Thoracic aorta (tissue), 2 donors: ENCODE data around the gene WIPF2. TPM values are rescaled to one million over a fixed set of nuclear protein-coding genes. Genes with fewer than 3 reads are reported as not detected.

Experiments used
- ATAC-seq: fragments of 150-250 bp; one replicate; pipeline ENCODE4 v1.8.0; 2017; ENCODE audit warnings: low read depth; ENCODE audit not compliant: insufficient number of reproducible peaks, low FRiP score
- DNase-seq: peaks from one replicate; pipeline ENCODE4 v3.0.0-alpha.2; 2020; ENCODE audit warnings: low spot score
- H3K27ac ChIP-seq, 2 donors: fragments of 200-600 bp; sonication (generic); 1 replicate in 1 of 2; 2 replicates in 1 of 2; pipeline ENCODE4 v1.5.1; 2016; ENCODE audit warnings: mild to moderate bottlenecking in 2 of 2, moderate library complexity in 2 of 2
- H3K27me3 ChIP-seq: fragments of 200-600 bp; sonication (generic); replicated peaks from 2 replicates; pipeline ENCODE4 v1.6.0; 2016; ENCODE audit warnings: mild to moderate bottlenecking; ENCODE audit not compliant: insufficient read depth
- H3K36me3 ChIP-seq: fragments of 200-600 bp; sonication (generic); one replicate; pipeline ENCODE4 v1.5.1; 2016
- H3K4me1 ChIP-seq, 2 donors: fragments of 200-600 bp; sonication (generic); 1 replicate in 1 of 2; 2 replicates in 1 of 2; pipeline versions ENCODE4 v1.5.1 to v1.6.0; 2016; ENCODE audit warnings: low read depth in 2 of 2, mild to moderate bottlenecking in 1 of 2; ENCODE audit not compliant: control insufficient read depth in 1 of 2
- H3K4me3 ChIP-seq: fragments of 200-600 bp; sonication (generic); 2 replicates; pipeline ENCODE4 v1.5.1; 2016; ENCODE audit warnings: mild to moderate bottlenecking
- H3K9me3 ChIP-seq: fragments of 200-600 bp; sonication (generic); 2 replicates; pipeline ENCODE4 v1.5.1; 2016
- CTCF ChIP-seq: fragments of 200-600 bp; sonication (generic); IDR thresholded peaks from one replicate; pipeline ENCODE4 v1.5.1; 2019; ENCODE audit warnings: antibody characterized with exemption
- total RNA-seq, 2 donors: library from RNA; depleted of rRNA; stranded (reverse); fragments of >200 nt; gene quantifications; one replicate each; pipeline versions ENCODE4 v1.1.0 to v1.2.3, GENCODE V29; 2016

The WIPF2 gene
- total RNA-seq, 2 donors from 2014 or later: 8.9 to 14.0 TPM

GRCh38 chr17:40310882-40311391 is 91.8 kb downstream of the WIPF2 start:
- Histone ChIP-seq H3K36me3 (no peaks in the 10 kb centered on the region), H3K27ac (peak overlapping the region; percentile 84 to 91), H3K4me1 (peaks cover 69 to 84% of the 10 kb centered on the region in 2 donors), H3K9me3 (no peaks in the 10 kb centered on the region), H3K27me3 (no peaks in the 10 kb centered on the region), H3K4me3 (no peak overlapping the region)
- TF ChIP-seq CTCF: no peak
- ATAC-seq (no peak), DNase-seq (no peak)

- ATAC-seq (no peak), DNase-seq (no peak)
- H3K4me1 ChIP-seq: peaks cover 75 to 90% of the 10 kb centered on the region in 2 donors
- no peaks in the 10 kb centered on the region for H3K27me3 ChIP-seq
- no peak overlapping the region for H3K4me3 ChIP-seq
- peak overlapping the region; percentile 84 to 91 for H3K27ac ChIP-seq
- no peaks in the 10 kb centered on the region for H3K36me3 ChIP-seq
- no peaks in the 10 kb centered on the region for H3K9me3 ChIP-seq
- TF ChIP-seq CTCF: no peak
Measured at GRCh38 chr17:40311575-40311974, 92.5 kb downstream of the WIPF2 start.

- H3K27me3 ChIP-seq: no peaks in the 10 kb centered on the region
- H3K9me3 ChIP-seq: no peaks in the 10 kb centered on the region
- H3K36me3 ChIP-seq: no peaks in the 10 kb centered on the region
- DNase-seq (no peak), ATAC-seq (no peak)
- no peak for TF ChIP-seq CTCF
- peaks cover 79 to 92% of the 10 kb centered on the region in 2 donors for H3K4me1 ChIP-seq
- peak overlapping the region; percentile 84 to 91 for H3K27ac ChIP-seq
- H3K4me3 ChIP-seq: peak overlapping the region; percentile 35
Measured at GRCh38 chr17:40312131-40312731, 93.1 kb downstream of the WIPF2 start.

- ATAC-seq (no peak), DNase-seq (no peak)
- H3K27ac ChIP-seq: peak overlapping the region; percentile 84 to 91
- H3K4me3 ChIP-seq: no peak overlapping the region
- H3K4me1 ChIP-seq: peaks cover 85 to 96% of the 10 kb centered on the region in 2 donors
- no peaks in the 10 kb centered on the region for H3K27me3 ChIP-seq
- H3K36me3 ChIP-seq: no peaks in the 10 kb centered on the region
- no peak for TF ChIP-seq CTCF
- no peaks in the 10 kb centered on the region for H3K9me3 ChIP-seq
Measured at GRCh38 chr17:40312893-40313667, 94.0 kb downstream of the WIPF2 start.
